HepG2 (cell line): ENCODE results near the gene SEBOX. TPM values are rescaled to one million over a fixed set of nuclear protein-coding genes. Genes with fewer than 3 reads are reported as not detected.
A peak's percentile ranks its signal among the peaks of the same experiment; 100 is the strongest.

Experiments
- AGO2 ChIP-seq: fragments of 200-400 bp; formaldehyde crosslinking; optimal IDR thresholded peaks from 2 replicates; pipeline ENCODE3; 2017; ENCODE audit warnings: mild to moderate bottlenecking, low read depth, low read length, moderate library complexity
- FOSL2 ChIP-seq: sonication (generic); formaldehyde crosslinking; IDR thresholded peaks from 2 replicates; pipeline ENCODE4 v1.4.0; 2020; ENCODE audit warnings: missing genetic modification reagents
- MAF1 ChIP-seq: sonication (generic); formaldehyde crosslinking; IDR thresholded peaks from 2 replicates; pipeline ENCODE4 v1.5.0; 2020; ENCODE audit warnings: missing genetic modification reagents, borderline replicate concordance
- MAFK ChIP-seq, 2 experiments: IDR thresholded peaks in 1 of 2; conservative IDR thresholded peaks in 1 of 2; 2 replicates each; pipeline ENCODE4 v1.6.1; 2011; ENCODE audit warnings: improper control_type of control experiment in 2 of 2, low read length in 2 of 2
- MEF2D ChIP-seq: sonication (generic); formaldehyde crosslinking; IDR thresholded peaks from 2 replicates; pipeline ENCODE4 v1.5.1; 2020; ENCODE audit warnings: mild to moderate bottlenecking, missing genetic modification reagents
- NCOA1 ChIP-seq: sonication (generic); formaldehyde crosslinking; IDR thresholded peaks from 2 replicates; pipeline ENCODE4 v1.9.0; 2021; ENCODE audit warnings: missing genetic modification reagents
- SMAD1 ChIP-seq: sonication (generic); formaldehyde crosslinking; IDR thresholded peaks from 2 replicates; pipeline ENCODE4 v1.4.0; 2020; ENCODE audit warnings: missing genetic modification reagents, low read depth, mild to moderate bottlenecking, borderline replicate concordance
- SMARCC2 ChIP-seq: fragments of 450-650 bp; IDR thresholded peaks from 2 replicates; pipeline ENCODE4 v1.6.1; 2017; ENCODE audit warnings: antibody characterized with exemption, mild to moderate bottlenecking
- ZC3H4 ChIP-seq: sonication (generic); formaldehyde crosslinking; IDR thresholded peaks from 2 replicates; pipeline ENCODE4 v1.4.0; 2020; ENCODE audit warnings: missing genetic modification reagents, borderline replicate concordance
- ZFP82 ChIP-seq: sonication (generic); formaldehyde crosslinking; IDR thresholded peaks from 2 replicates; pipeline ENCODE4 v1.5.1; 2020; ENCODE audit warnings: mild to moderate bottlenecking, missing genetic modification reagents, borderline replicate concordance
- ZFY ChIP-seq: sonication (generic); formaldehyde crosslinking; IDR thresholded peaks from 2 replicates; pipeline ENCODE4 v1.4.0; 2020; ENCODE audit warnings: missing genetic modification reagents
- ZNF143 ChIP-seq: sonication (generic); formaldehyde crosslinking; IDR thresholded peaks from 2 replicates; pipeline ENCODE4 v1.4.0; 2020; ENCODE audit warnings: missing genetic modification reagents
- ZNF264 ChIP-seq: sonication (generic); formaldehyde crosslinking; IDR thresholded peaks from 2 replicates; pipeline ENCODE4 v1.4.0; 2020; ENCODE audit warnings: missing genetic modification reagents
- polyA plus RNA-seq, 8 experiments: library from polyadenylated mRNA; depleted of rRNA in 3 of 8; stranded (reverse) in 7 of 8; unstranded in 1 of 8; fragments of >200 nt; fragmentation: Illumina TruSeq in 4 of 8; extraction: Trizol in 4 of 8; gene quantifications; 2 replicates each; pipeline versions ENCODE4 v1.2.1 to v1.2.3, GENCODE V29; 2011 to 2016; ENCODE audit warnings: low read depth in 4 of 8, missing spikeins in 1 of 8, mixed read lengths in 1 of 8; ENCODE audit not compliant: insufficient read depth in 1 of 8
- total RNA-seq, 5 experiments: library from RNA; depleted of rRNA; stranded (reverse); fragments of >200 nt; fragmentation: Illumina TruSeq; extraction: Trizol; gene quantifications; 2 replicates each; pipeline ENCODE4 v1.2.3, GENCODE V29; 2016; ENCODE audit warnings: low read depth in 1 of 5
- TF ChIP-seq, protein P1 (sequence below): sonication (generic); formaldehyde crosslinking; IDR thresholded peaks from 2 replicates; pipeline ENCODE4 v1.5.1; 2020; ENCODE audit warnings: mild to moderate bottlenecking, missing genetic modification reagents, moderate library complexity
- TF ChIP-seq, protein P2 (sequence below): sonication (generic); formaldehyde crosslinking; IDR thresholded peaks from 2 replicates; pipeline ENCODE4; 2020; ENCODE audit warnings: missing genetic modification reagents, mild to moderate bottlenecking, borderline replicate concordance
- TF ChIP-seq, protein P3 (sequence below): sonication (generic); formaldehyde crosslinking; IDR thresholded peaks from 2 replicates; pipeline ENCODE4 v1.5.1; 2020; ENCODE audit warnings: mild to moderate bottlenecking, missing genetic modification reagents
- TF ChIP-seq, protein P4 (sequence below): IDR thresholded peaks from 2 replicates; pipeline ENCODE4 v1.6.1; 2016; ENCODE audit warnings: low read depth

The SEBOX gene
- total and polyA plus RNA-seq, 2 of the 13 experiments (the other 11 are each of a cell fraction or from before 2014, with no cell fraction given), result not detected

DNA sequence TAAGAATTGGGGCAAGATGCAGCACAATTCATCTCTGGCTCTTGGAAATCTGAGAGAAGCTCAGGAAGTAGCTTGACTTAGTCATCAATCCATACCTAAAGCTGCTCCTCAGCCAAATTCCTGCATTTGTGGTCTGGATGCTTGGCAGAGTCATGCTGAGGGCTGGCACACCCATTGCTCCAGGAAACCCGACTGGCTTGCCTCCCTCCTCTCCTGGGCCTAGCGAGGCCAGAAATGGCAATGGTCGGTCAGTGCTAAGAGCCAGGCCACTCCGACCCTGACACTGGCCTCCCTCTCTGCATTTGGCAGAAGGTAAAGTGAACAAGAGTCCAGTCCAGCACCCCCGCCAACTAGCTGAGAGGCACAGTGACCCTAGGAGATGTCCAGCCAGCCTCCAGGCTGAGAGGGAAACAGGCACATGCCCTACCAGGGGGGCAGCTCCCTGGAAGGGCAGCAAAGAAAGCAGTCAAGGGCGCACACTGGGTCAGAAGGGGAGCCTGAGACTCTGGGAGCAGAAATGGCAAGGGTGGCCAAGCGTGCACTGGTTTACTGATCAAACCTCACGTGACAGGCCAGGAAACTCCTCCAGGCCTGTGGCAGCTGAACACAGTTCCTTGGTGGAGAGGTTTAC is 17.6 kb downstream of the SEBOX start (continued):
- TF ChIP-seq, protein P1, sequence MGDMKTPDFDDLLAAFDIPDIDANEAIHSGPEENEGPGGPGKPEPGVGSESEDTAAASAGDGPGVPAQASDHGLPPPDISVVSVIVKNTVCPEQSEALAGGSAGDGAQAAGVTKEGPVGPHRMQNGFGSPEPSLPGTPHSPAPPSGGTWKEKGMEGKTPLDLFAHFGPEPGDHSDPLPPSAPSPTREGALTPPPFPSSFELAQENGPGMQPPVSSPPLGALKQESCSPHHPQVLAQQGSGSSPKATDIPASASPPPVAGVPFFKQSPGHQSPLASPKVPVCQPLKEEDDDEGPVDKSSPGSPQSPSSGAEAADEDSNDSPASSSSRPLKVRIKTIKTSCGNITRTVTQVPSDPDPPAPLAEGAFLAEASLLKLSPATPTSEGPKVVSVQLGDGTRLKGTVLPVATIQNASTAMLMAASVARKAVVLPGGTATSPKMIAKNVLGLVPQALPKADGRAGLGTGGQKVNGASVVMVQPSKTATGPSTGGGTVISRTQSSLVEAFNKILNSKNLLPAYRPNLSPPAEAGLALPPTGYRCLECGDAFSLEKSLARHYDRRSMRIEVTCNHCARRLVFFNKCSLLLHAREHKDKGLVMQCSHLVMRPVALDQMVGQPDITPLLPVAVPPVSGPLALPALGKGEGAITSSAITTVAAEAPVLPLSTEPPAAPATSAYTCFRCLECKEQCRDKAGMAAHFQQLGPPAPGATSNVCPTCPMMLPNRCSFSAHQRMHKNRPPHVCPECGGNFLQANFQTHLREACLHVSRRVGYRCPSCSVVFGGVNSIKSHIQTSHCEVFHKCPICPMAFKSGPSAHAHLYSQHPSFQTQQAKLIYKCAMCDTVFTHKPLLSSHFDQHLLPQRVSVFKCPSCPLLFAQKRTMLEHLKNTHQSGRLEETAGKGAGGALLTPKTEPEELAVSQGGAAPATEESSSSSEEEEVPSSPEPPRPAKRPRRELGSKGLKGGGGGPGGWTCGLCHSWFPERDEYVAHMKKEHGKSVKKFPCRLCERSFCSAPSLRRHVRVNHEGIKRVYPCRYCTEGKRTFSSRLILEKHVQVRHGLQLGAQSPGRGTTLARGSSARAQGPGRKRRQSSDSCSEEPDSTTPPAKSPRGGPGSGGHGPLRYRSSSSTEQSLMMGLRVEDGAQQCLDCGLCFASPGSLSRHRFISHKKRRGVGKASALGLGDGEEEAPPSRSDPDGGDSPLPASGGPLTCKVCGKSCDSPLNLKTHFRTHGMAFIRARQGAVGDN (CRISPR knock-in tag), result peak; percentile 59
- TF ChIP-seq, protein P2, sequence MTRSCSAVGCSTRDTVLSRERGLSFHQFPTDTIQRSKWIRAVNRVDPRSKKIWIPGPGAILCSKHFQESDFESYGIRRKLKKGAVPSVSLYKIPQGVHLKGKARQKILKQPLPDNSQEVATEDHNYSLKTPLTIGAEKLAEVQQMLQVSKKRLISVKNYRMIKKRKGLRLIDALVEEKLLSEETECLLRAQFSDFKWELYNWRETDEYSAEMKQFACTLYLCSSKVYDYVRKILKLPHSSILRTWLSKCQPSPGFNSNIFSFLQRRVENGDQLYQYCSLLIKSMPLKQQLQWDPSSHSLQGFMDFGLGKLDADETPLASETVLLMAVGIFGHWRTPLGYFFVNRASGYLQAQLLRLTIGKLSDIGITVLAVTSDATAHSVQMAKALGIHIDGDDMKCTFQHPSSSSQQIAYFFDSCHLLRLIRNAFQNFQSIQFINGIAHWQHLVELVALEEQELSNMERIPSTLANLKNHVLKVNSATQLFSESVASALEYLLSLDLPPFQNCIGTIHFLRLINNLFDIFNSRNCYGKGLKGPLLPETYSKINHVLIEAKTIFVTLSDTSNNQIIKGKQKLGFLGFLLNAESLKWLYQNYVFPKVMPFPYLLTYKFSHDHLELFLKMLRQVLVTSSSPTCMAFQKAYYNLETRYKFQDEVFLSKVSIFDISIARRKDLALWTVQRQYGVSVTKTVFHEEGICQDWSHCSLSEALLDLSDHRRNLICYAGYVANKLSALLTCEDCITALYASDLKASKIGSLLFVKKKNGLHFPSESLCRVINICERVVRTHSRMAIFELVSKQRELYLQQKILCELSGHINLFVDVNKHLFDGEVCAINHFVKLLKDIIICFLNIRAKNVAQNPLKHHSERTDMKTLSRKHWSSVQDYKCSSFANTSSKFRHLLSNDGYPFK, result peak; percentile 16; the same call in 1 of the 2 replicates
- no peak for TF ChIP-seq SMARCC2
- TF ChIP-seq, protein P3, sequence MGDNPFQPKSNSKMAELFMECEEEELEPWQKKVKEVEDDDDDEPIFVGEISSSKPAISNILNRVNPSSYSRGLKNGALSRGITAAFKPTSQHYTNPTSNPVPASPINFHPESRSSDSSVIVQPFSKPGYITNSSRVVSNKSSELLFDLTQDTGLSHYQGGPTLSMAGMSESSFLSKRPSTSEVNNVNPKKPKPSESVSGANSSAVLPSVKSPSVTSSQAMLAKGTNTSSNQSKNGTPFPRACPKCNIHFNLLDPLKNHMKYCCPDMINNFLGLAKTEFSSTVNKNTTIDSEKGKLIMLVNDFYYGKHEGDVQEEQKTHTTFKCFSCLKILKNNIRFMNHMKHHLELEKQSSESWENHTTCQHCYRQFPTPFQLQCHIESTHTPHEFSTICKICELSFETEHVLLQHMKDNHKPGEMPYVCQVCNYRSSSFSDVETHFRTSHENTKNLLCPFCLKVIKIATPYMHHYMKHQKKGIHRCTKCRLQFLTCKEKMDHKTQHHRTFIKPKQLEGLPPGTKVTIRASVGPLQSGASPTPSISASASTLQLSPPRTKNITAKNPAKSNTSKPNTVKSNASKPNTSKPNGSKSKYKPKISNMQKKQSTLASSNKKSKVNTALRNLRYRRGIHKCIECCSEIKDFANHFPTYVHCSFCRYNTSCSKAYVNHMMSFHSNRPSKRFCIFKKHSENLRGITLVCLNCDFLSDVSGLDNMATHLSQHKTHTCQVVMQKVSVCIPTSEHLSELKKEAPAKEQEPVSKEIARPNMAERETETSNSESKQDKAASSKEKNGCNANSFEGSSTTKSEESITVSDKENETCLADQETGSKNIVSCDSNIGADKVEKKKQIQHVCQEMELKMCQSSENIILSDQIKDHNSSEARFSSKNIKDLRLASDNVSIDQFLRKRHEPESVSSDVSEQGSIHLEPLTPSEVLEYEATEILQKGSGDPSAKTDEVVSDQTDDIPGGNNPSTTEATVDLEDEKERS (CRISPR knock-in tag), result no peak
- TF ChIP-seq MEF2D (CRISPR knock-in tag), result no peak
- TF ChIP-seq AGO2, result peak; percentile 47
- no peak for TF ChIP-seq FOSL2 (CRISPR knock-in tag)
- TF ChIP-seq ZFP82 (CRISPR knock-in tag), result no peak
- TF ChIP-seq ZC3H4 (CRISPR knock-in tag), result no peak
- TF ChIP-seq MAF1 (CRISPR knock-in tag), result no peak
- TF ChIP-seq NCOA1 (CRISPR knock-in tag), result no peak
- no peak for TF ChIP-seq ZNF264 (CRISPR knock-in tag)
- TF ChIP-seq ZNF143, result no peak
- TF ChIP-seq, protein P4, sequence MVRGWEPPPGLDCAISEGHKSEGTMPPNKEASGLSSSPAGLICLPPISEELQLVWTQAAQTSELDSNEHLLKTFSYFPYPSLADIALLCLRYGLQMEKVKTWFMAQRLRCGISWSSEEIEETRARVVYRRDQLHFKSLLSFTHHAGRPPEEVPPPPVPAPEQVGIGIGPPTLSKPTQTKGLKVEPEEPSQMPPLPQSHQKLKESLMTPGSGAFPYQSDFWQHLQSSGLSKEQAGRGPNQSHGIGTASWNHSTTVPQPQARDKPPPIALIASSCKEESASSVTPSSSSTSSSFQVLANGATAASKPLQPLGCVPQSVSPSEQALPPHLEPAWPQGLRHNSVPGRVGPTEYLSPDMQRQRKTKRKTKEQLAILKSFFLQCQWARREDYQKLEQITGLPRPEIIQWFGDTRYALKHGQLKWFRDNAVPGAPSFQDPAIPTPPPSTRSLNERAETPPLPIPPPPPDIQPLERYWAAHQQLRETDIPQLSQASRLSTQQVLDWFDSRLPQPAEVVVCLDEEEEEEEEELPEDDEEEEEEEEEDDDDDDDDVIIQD (CRISPR knock-in tag), result no peak
- TF ChIP-seq SMAD1 (CRISPR knock-in tag), result no peak
- TF ChIP-seq ZFY (CRISPR knock-in tag), result 0 out of 2 replicates have a peak, but pooled peaks have one; percentile 1
- no peak for TF ChIP-seq MAFK (conservative IDR thresholded peaks at IDR 0.05 in 1 of 2, IDR thresholded peaks at IDR 0.05 in 1 of 2; ENCODE audit: low read length in 2 of 2)
